Mesenchymal stem cell (in vitro differentiated cells and primary cell): ENCODE results near the gene TOGARAM2. TPM values are rescaled to one million over a fixed set of nuclear protein-coding genes. Genes with fewer than 3 reads are reported as not detected.

ENCODE experiments used
- DNase-seq: peaks from one replicate; pipeline ENCODE4 v3.0.0-alpha.2; 2013
- H2AFZ ChIP-seq: one replicate; pipeline ENCODE4 v1.6.1; 2013; ENCODE audit warnings: low read depth, mild to moderate bottlenecking, control low read depth, inconsistent platforms, low read length, moderate library complexity
- H2AK5ac ChIP-seq: 2 replicates; pipeline ENCODE4 v1.6.1; 2013; ENCODE audit warnings: low read length, moderate library complexity, mild to moderate bottlenecking, inconsistent platforms; ENCODE audit not compliant: severe bottlenecking
- H2BK120ac ChIP-seq: one replicate; pipeline ENCODE4 v1.6.1; 2013; ENCODE audit warnings: low read depth, mild to moderate bottlenecking, inconsistent platforms, low read length, moderate library complexity
- H2BK12ac ChIP-seq, 2 experiments: one replicate each; pipeline ENCODE4 v1.6.1; 2013; ENCODE audit warnings: inconsistent platforms in 2 of 2, low read length in 2 of 2, mild to moderate bottlenecking in 2 of 2, moderate library complexity in 2 of 2, control low read depth in 1 of 2
- H2BK15ac ChIP-seq: one replicate; pipeline ENCODE4 v1.6.1; 2013; ENCODE audit warnings: mild to moderate bottlenecking, low read depth, inconsistent platforms; ENCODE audit not compliant: poor library complexity, severe bottlenecking
- H2BK5ac ChIP-seq: 2 replicates; pipeline ENCODE4 v1.6.1; 2013; ENCODE audit warnings: low read depth, mild to moderate bottlenecking, low read length, control low read depth, inconsistent platforms; ENCODE audit not compliant: poor library complexity, severe bottlenecking
- H3K14ac ChIP-seq, 2 experiments: one replicate each; pipeline ENCODE4 v1.6.1; 2013; ENCODE audit warnings: inconsistent platforms in 2 of 2, low read length in 2 of 2, control low read depth in 1 of 2, mild to moderate bottlenecking in 1 of 2, moderate library complexity in 1 of 2
- H3K18ac ChIP-seq, 2 experiments: one replicate each; pipeline ENCODE4 v1.6.1; 2013; ENCODE audit warnings: inconsistent platforms in 2 of 2, low read length in 2 of 2, control low read depth in 1 of 2, low read depth in 1 of 2, mild to moderate bottlenecking in 1 of 2
- H3K23ac ChIP-seq, 2 experiments: one replicate each; pipeline ENCODE4 v1.6.1; 2013; ENCODE audit warnings: inconsistent platforms in 2 of 2, low read length in 2 of 2, mild to moderate bottlenecking in 2 of 2, moderate library complexity in 2 of 2, control low read depth in 1 of 2
- H3K27ac ChIP-seq: 2 replicates; pipeline ENCODE4 v1.5.1; 2013; ENCODE audit warnings: mild to moderate bottlenecking, moderate library complexity, low read length, control low read depth, inconsistent platforms; ENCODE audit not compliant: poor library complexity, severe bottlenecking
- H3K27me3 ChIP-seq, 2 experiments: 2 replicates each; pipeline versions ENCODE4 v1.6.1 to v1.7.0; 2013; ENCODE audit warnings: low read length in 2 of 2, mild to moderate bottlenecking in 2 of 2, moderate library complexity in 2 of 2, control low read depth in 1 of 2, inconsistent platforms in 1 of 2; ENCODE audit not compliant: control insufficient read depth in 1 of 2, insufficient read depth in 1 of 2
- H3K36me3 ChIP-seq, 2 experiments: 2 replicates each; pipeline versions ENCODE4 v1.6.1 to v1.7.0; 2013; ENCODE audit warnings: low read length in 2 of 2, control low read depth in 1 of 2, inconsistent platforms in 1 of 2, low read depth in 1 of 2, mild to moderate bottlenecking in 1 of 2; ENCODE audit not compliant: insufficient read depth in 2 of 2, control insufficient read depth in 1 of 2
- H3K4ac ChIP-seq, 2 experiments: one replicate each; pipeline ENCODE4 v1.6.1; 2013; ENCODE audit warnings: inconsistent platforms in 2 of 2, low read length in 2 of 2, mild to moderate bottlenecking in 2 of 2, moderate library complexity in 2 of 2, control low read depth in 1 of 2, low read depth in 1 of 2
- H3K4me1 ChIP-seq: 2 replicates; pipeline ENCODE4 v1.6.1; 2013; ENCODE audit warnings: low read depth, low read length, control low read depth; ENCODE audit not compliant: control insufficient read depth, insufficient read depth
- H3K4me2 ChIP-seq: 2 replicates; pipeline ENCODE4 v1.6.1; 2013; ENCODE audit warnings: low read length, mild to moderate bottlenecking, inconsistent platforms; ENCODE audit not compliant: poor library complexity, severe bottlenecking
- H3K4me3 ChIP-seq, 2 experiments: 2 replicates each; pipeline versions ENCODE4 v1.5.1 to v1.7.0; 2013; ENCODE audit warnings: low read length in 2 of 2, mild to moderate bottlenecking in 2 of 2, control low read depth in 1 of 2, low read depth in 1 of 2; ENCODE audit not compliant: insufficient read depth in 1 of 2
- H3K79me1 ChIP-seq: replicated peaks from 2 replicates; pipeline ENCODE4 v1.6.1; 2013; ENCODE audit warnings: mild to moderate bottlenecking, control low read depth, low read length, inconsistent platforms; ENCODE audit not compliant: poor library complexity, severe bottlenecking
- H3K9ac ChIP-seq: 2 replicates; pipeline ENCODE4 v1.7.0; 2013; ENCODE audit warnings: mild to moderate bottlenecking, low read length, moderate library complexity
- H3K9me3 ChIP-seq: 2 replicates; pipeline ENCODE4 v1.7.0; 2013; ENCODE audit warnings: mild to moderate bottlenecking, low read length; ENCODE audit not compliant: control insufficient read depth
- H4K8ac ChIP-seq: one replicate; pipeline ENCODE4 v1.6.1; 2013; ENCODE audit warnings: inconsistent platforms, mild to moderate bottlenecking, low read length, moderate library complexity
- H4K91ac ChIP-seq: one replicate; pipeline ENCODE4 v1.6.1; 2013; ENCODE audit warnings: mild to moderate bottlenecking, low read length, inconsistent platforms
- WGBS: methylation state at CpG from one replicate; pipeline ENCODE4 v1.1.7; 2013; ENCODE audit warnings: mixed read lengths; 5-methylcytosine and 5-hydroxymethylcytosine counted together
- small RNA-seq: library from polyadenylated mRNA; stranded (forward); fragments of <200 nt; extraction: miRNeasy Mini kit (QIAGEN cat#:217004); gene quantifications from one replicate; pipeline ENCODE3, GENCODE V24; 2013; ENCODE audit warnings: low read depth

Gene TOGARAM2

DNA sequence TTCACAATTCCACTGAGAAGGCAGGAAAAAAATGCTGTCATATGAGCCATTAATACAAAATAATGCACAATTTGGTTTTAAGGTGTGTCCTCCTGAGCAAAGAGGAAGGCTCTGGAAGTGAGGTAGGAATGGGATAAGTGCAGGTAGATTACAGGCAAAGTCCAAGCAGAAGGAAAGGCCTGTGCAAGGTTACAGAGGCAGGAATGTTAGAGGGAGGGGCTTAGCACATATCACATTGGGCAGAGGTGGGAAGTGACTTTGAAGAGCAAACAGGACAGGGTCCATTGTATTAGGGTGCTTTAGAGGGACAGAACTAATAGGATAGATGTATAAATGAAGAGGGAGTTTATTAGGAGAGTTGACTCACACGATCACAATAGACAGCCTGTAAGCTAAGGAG lies 119.5 kb downstream of the TOGARAM2 start:
- Histone ChIP-seq H3K9ac (no peak overlapping the region), H3K14ac (no peak overlapping the region), H3K23ac (no peak overlapping the region), H3K4me1 (no peaks in the 10 kb centered on the region), H4K91ac (no peak overlapping the region), H3K4me2 (no peak overlapping the region), H3K36me3 (no peaks in the 10 kb centered on the region), H2AFZ (no peak overlapping the region), H3K4ac (no peak overlapping the region), H3K27ac (no peak overlapping the region), H3K4me3 (no peak overlapping the region), H3K27me3 (peaks cover 0 to 3% of the 10 kb centered on the region in 2 experiments), H3K79me1 (no peaks in the 10 kb centered on the region), H3K9me3 (no peaks in the 10 kb centered on the region), H3K18ac (no peak overlapping the region), H2BK15ac (no peak overlapping the region), H2BK5ac (no peak overlapping the region), H2BK120ac (no peak overlapping the region), H4K8ac (no peak overlapping the region), H2AK5ac (no peak overlapping the region), H2BK12ac (no peak overlapping the region)
- DNase-seq = no peak
- 89% methylated on average over 1 of the region's 1 CpG for WGBS

Small RNA genes within 50 kb of the gene (small RNA-seq; reads per million reads assigned to genes)
- not detected for gene RF00019
